NCI-H2171 treated with DMSO at 0.1 percent for 48 hours (cell line): Measurements from ENCODE around the gene C2orf72.
"Not testable (repeated sequence)": the region's sequence is repeated elsewhere in the genome, so short reads cannot be mapped to it uniquely, and the experiment has no call there.

ENCODE experiments used
- DNase-seq: peaks from one replicate; lab custom pipeline; 2025; lab: John Stamatoyannopoulos, UW

The C2orf72 gene

DNA sequence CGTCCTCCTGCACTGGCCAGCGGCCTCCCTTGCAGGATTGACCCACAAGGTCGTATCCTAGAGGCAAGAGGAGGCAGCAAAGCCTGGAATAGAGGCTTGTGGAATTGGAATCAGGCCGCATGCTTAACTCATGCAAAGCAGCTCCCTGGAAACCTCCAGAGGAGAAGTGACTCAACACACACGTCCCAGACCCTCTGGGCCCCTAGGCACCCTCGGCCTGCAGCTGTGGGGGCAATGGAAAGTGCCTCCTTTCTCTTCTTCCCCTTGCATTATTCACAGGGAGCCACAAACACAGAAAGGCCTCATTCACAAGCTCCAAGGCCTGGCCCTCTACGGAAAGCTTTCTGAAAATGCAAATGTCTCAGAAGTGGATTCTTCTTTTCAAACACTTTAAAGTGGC is 21.8 kb upstream of the C2orf72 start:
- no peak for DNase-seq

DNA sequence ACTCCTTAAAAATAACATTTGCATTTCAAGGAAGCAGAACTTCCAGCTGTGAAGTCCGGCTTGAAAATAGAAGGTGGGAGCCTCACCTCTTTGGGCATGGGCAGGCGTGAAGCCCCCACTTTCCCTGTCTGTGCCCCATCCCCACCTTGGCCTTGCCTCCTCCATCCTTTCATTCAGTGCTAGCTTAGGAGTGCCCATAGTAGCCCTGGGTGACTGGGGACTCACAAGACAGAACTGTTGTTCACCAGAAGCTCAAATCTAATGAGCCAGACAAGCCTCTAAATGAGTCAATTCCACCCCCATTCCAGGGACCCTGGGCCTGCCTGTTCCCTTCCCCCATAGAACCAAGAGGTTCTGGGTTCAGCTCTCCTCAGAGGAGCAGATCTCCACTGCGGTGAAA is 21.4 kb upstream of the C2orf72 start:
- no peak for DNase-seq

DNA sequence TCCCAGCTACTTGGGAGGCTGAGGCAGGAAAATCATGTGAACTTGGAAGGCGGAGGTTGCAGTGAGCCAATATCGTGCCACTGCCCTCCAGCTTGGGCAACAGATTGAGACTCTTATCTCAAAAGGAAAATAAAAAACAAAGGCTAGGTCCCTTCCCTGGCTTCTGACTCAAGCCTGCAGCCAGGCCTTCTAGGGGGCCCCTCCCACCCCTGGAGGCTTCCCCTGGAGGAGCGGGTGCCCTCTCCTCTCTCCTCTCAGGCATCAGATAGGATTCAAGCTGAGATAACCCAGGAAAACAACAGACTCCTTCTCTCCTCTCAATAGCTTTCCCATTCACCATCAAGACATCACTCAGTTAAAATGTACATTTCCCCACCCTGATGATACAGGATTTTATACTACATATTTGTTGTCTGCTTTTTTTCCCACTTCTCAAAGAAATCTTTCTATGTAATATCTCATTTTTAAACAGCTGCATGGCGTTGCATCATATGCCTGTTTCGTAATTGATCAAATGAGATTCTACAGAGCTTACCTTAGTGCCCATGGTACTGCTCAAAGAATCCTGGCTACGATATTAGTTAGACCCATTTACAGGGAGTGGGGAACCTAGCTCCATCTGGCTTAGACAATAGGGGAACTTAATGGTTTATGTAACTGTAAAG is 20.6 kb upstream of the C2orf72 start:
- no peak for DNase-seq

DNA sequence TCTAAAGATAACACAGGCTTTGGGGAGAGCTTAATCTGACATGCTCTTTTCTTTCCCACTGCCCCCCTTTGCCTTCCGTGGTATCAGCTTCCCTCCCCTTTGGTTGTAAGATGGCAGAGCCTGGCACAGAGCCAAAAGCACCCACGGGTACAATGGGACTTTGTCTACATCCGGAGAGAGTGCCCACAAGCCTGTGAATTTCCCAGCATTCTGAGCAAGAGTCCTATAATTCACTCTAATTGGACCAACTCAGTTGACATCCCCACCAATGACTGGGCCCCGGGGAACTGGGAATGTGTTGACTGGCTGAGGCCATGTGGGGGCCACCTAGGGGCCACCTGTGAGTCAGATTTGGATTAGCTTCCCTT is 20.1 kb upstream of the C2orf72 start:
- no peak for DNase-seq

DNA sequence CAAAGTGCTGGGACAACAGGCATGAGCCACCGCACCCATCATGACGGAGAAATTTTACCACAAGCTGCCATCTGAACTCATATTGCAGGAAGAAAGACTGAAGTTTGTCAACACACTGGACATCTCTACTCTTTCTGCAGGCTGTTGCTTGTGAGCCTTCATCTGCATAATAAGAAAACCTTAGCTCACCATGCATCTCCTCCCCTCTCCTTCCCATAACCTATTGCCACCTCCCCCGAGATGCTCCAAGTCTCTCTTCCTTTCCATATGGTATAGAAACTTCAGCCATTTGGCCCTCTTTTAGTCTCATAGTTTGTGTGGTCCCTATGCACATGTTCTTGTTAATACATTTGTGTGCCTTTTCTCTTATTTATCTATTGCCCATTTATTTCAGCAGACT is 19.1 kb upstream of the C2orf72 start:
- DNase-seq: no peak

DNA sequence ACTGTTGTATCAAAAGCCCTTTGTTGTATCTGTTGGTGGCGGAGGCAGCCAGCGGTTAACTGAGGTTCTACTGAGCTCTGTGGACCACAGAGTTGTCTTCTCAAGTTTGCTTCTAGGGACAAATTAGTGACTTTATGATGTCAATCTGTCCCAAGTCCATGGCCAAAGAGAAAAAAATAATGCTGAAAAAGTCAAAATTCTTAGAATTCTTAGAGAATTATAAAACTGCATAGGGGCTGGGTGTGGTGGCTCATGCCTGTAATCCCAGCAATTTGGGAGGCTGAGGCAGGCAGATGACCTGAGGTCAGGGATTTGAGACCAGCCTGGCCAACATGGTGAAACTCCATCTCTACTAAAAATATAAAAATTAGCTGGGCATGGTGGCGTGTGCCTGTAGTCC is 12.3 kb upstream of the C2orf72 start:
- DNase-seq: not testable (repeated sequence)

DNA sequence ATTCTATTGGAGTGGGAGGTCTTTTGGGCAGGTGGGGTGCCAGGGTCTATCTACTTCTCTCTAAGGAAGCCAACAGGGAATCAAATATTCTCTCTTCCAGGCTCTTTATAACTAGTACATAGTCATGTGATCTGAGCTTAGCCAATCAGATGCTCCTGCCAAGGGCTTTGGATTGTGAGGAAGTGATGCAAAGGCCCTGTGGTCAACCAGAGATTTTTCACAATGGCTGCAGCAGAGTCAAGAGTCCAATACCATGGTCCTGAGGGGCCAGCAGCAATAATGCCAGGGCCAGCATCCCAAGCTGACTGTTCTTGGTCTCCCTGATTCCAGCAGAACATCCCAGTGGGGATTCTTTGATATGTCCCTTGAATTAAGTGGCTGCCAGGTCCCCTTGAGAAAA is 8.4 kb upstream of the C2orf72 start:
- no peak for DNase-seq

DNA sequence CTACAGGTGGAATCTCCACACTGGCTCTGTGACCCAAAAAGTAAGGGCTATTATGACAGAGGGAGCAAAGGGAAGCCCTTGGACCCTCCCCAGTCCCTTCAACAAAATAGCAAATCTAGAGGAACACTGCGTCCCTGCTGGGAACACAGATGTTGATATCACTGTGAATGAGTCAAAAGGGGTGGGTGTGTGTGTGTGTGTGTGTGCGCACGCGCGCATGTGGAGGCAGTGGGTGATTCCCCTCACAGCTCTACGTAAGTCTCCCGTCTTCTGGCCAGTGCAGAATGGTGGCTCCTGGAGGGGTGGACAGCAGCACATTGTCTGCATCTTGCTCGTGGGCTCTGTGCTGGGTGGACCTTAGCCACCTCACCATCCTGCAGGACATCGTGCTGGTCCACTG is 7.8 kb upstream of the C2orf72 start:
- DNase-seq: no peak

DNA sequence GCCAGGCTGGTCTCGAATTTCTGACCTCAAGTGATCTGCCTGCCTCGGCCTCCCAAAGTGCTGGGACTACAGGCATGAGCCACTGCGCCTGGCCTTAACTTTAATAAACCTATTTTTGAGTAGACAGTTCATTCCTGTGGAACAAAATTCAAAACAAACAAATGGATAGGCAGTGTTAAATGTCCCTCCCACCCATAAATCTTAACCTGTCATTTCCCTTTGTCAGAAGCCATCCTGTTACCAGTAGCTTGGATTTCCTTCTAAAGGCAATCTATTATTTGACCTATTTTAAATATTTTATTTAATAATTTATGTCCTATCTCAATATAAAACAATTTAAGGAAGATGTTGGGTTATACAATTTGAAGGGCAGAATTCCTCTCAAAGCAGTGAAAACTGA is 6.6 kb upstream of the C2orf72 start:
- no peak for DNase-seq

DNA sequence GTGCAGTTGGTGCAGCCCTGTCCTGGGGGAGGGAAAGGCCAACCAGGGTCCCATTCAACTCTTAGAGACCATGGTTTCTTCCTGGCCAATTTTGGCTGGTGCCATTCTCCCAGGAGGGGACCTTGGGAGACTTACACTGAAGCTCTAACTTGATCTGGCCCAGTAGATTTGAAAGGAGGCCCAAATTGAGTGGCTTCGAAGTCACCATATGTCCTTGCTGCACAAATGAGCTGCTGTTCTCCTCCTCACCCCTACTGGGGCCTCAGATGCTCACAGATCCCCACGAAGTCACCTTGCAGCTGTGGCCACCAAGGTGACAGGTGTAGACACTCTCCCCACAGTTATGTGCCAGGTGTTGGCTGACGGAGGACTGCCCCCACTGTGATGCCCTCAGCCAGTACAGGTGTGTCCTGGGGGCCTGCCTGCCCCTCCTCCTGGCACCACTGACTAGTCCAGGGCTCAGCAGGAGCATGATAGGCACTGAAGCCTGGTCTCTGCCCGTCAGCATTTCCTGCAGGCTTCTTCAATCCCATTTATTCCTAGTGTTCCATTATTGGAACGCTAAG is 4.7 kb upstream of the C2orf72 start:
- DNase-seq: no peak

DNA sequence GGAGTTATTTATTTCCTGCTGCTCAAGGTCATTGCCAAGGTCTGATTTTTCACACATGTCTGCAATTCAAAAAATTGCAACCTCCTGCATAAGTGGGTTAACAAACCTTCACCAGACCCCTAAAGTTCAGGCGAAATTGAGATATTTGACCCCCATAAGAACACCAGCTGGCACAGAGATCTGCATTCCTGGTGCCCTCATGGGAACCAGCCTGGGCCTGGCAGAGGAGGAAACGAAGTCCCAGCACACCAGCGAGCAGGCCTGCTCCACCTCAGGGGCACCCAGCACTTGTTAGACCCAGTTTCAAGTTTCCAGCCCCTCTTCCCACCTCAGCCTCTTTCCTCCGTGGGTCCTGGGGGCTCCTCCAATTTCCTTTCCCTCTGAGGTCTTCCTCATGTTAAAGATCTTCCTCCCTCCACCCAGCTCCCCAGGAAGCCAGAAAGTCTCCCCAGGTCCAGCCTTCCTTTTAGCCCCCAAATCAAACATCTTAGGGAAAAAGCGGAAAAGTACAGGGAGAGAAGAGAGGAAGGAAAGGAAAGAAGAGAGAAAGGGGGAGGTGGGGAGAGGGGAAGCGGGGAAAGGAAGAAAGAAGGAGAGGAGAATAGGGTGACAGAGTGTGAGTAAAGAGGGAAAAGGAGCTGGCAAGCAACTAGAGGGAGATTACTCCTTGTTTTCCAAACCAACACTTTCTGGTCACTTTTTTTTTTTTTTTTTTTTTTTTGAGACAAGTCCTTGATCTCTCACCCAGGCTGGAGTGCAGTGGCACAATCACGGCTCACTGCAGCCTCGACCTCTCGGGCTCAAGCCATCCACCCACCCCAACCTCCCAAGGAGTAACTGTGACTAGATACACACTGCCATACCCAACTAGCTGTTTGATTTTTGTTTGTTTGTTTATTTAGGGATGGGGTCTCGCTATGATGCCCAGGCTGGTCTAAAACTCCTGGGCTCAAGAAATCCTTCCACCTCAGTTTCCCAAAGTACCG is 3.9 kb upstream of the C2orf72 start:
- no peak for DNase-seq

DNA sequence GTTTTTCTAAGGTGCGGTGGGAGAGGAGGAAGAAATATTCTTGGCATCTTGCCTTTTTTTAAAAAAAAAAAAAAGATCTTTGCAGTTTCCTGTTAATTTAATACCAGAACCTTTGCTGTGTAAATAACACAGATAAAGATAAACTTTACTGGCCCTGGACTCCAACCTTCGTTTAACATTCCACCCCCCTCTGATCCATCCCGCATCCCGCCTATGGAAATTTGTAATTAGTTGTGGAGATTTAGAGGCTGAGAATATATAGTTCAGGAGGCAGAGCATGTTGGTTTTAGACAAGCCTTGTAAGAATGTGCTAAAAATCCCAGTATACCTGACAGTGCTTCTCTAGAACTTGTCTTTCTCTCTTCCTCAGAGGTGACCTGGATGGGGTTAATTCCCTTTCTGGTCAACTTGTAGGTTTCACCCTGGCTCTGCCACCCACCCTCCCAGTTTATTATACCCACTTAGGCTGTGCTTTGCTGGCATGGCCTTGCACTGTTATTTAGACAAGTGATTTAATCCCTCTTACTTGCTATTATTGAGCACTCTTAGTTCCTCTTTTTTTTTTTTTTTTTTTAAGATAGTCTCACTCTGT is 2.9 kb upstream of the C2orf72 start:
- no peak for DNase-seq

DNA sequence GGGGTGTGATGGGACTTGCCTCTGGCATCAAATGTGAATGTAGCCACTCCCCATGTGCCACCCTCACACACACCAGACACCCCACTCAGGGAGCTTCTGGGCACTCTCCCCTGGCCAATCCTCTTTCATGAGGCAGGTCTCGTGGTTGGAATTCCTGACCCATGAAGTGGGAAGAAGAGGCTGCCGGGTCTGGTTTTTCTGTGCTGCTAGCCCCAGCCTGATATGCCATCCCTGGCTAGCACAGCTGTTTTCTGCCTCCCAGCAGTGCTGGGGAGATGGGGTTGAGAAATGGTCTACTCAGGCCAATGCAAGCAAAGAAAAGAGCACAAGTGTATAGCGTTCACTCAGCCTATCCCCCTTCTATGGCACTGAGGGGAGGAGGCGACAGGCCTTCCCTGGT is 1.2 kb upstream of the C2orf72 start:
- DNase-seq: no peak

DNA sequence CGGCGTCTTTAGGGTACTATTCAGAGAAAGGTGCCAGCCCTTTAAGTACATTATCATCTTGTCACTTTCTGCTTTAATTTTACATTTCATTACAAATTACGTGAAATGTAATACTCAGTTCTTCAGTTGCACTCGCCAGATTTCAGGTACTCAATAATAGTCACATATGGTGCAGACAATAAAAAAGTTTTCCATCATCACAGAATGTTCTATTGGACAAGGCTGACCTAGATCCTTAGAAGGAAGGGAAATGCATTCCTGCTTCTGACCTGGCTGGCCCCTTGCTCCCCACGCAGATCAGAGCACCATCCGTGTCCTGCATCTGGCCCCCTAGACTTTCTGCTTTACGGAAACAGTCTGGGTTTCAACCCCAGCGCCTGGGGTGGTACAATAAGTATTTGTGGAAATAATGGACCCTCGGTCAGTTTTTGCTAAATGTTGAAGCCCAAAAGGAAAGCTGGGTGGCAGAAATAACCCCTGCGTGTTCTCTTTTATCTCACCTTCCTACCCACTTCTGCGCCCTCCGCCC is 681 bp upstream of the C2orf72 start:
- DNase-seq: no peak

DNA sequence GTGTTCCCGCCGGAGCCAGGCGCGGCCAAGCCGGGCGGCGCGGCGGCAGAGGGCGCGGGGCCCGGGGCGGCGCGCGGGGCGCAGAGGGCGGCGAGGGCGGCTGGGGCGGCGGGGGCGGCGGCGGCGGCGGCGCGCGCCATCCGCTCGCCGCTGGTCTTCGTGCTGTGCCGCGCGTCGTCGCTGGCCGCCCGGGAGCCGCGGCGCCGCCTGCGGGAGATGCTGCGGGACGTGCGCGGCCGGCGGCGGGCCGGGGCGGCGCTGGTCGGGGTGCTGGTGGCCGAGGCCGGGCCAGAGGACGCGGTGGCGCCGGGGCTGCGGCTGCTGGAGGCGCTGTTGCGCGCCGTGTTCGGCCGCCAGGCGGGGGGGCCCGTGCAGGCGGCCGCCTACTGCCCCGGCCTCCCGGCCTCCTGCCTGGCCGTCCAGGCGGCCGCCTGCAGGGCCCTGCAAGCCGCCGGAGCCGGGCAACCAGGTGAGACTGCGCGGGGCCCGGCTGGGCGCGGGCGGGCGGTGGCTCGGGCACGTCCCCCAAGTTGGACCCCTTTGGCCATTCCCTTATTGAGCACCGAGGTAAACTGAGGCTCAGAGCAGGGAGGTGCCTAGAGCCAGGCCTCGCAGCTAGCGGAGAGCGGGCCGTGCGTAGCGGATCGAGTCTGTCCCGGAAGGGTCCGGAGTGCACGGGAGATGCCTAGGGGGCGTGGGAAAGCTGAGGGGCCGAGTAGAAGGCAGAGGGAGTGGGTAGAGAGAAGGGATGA is 584 bp downstream of the C2orf72 start:
- no peak for DNase-seq

DNA sequence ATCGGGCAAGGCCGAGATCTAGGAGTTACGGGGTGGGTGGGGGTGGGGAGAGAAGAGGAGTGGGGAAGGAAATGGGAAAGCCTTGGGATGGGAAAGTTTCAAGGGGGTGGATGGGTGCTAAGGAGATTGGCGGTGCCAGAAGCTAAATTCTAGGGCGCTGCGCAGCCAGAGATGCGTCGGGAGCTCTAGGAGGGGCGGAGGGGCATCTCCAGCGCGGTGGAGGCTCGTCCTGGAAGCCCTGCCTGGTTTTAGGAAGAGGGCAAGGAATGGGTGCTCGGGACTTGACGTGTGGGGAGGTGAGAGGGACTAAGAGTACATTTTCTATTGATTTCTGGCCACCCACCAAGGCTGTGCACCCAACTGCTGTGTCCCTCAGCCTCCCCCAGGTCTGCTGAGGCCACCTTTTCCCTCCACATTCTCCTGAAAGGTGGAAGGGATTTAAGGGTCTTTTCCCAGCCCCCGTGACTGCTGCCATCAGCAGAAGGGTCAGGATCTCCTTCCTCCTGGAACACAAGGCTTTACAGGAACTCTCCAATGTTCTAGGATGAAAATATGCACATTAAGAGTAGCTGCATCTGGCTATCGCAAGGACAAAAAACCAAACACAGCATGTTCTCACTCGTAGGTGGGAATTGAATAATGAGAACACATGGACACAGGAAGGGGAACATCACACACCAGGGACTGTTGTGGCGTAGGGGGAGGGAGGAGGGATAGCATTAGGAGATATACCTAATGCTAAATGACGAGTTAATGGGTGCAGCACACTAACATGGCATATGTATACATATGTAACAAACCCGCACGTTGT is 1.4 kb downstream of the C2orf72 start:
- DNase-seq: no peak

DNA sequence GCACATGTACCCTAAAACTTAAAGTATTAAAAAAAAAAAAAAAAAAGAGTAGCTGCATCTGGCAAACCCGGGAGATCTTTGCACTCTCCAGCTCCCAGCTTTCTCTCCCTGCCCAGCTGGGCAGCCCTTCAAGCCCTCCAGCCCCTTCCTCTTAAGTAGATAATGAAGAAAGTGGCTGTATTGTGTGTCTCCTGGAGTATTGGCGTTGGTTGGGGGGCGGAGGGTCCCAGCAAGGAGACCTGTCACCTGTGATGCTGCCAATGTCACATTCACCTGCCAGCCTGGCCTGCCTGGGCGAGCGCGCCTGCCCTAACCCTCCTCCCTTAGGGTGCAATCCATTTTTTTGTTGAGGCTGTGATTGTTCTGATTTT is 2.0 kb downstream of the C2orf72 start:
- no peak for DNase-seq

DNA sequence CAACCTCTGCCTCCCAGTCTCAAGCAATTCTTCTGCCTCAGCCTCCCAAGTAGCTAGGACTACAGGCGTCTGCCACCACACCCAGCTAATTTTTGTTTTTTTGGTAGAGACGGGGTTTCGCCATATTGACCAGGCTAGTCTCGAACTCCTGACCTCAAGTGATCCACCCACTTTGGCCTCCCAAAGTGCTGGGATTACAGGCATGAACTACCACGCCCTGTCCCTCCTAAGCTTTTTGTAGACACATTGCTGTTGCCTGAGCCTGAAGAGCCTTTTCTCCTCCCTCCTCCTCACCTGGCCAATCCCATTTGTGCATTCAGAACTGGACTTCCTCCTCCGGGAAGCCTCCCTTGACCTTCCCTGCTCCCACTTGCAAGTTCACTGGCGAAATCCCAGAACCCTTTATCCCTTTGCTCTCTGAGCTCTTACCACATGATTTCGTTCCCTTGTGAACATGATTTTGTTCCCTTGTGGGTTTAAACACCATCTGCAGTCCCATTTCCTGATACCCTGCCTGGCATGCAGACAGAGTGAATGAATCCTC is 2.6 kb downstream of the C2orf72 start:
- DNase-seq: peak; percentile 12

DNA sequence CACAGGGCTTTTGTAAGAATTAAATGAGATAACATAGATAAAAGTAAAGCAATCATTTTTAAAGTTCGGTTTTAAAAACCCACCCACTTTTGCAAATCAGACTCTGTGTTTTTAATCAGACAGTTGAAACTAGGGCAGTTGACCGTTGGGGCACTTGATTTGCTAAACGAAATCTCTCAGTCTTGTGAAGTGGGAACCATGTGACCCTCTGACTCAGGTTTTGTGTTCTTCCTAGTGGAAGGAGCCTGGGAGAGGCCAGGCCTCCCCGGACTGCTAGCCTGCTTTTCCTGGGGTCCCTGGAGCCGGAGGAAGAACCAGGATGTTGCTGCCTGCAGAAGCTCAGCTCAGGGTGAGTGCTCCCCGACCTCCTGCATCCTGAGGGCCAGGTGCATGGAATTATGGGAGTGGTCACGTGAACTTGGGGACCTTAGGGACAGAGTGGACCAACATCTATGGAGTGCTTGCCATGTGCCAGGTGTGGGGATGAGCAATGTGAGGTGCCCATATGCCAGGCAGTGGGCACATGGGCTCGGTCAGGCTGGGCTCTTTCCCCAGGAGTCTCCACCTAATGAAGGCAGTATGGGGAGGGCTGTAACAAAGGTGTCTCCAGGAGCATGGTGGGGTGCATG is 3.9 kb downstream of the C2orf72 start:
- no peak for DNase-seq

DNA sequence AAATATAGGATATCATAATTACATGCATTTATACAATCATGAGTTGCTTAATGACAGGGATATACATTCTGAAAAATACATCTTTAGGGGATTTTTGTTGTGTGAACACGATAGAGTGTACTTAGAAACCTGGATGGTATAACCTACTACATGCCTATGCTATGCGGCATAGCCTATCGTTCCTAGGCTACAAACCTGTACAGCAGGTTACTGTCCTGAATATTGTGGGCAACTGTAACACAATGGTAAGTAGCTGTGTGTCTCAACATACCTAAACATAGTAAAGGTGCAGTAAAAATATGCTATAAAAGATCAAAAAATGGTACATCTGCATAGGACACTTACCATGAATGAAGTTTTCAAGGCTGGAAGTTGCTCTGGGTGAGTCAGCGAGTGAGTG is 6.5 kb downstream of the C2orf72 start:
- DNase-seq: no peak
